IPS DF 19.7 (cell line): ENCODE data around the gene HDAC4.

Experiments used
- DNase-seq: peaks from one replicate; pipeline ENCODE4 v3.0.0-alpha.2; 2013; ENCODE audit warnings: low read depth, low spot score

HDAC4 gene

GRCh38 chr2:239203443-239204135 lies 197.2 kb downstream of the HDAC4 start:
- DNase-seq, result no peak

DNA sequence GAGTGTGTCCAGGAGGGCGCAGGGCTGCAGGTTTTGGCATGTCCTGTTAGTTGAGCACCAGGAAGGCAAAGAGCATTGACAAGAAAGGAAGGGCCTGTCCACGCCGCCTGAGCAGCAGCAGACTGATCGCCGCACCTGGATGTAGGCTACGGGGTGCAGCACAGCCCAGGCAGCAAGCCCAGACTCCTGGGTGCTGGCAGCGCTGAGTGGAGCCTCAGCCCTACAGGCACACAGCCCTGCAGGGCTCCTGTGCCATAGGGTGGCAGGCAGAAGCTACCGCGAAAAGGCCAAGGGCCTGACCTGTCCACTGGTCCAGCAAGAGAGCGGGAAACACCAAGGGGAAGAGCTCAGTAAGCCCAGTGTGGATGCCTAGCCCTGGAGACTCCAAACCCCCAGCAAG lies 198.0 kb downstream of the HDAC4 start:
- DNase-seq, result no peak

- DNase-seq, result no peak
Measured at GRCh38 chr2:239202343-239202742, 198.5 kb downstream of the HDAC4 start.

- DNase-seq, result no peak
Measured at GRCh38 chr2:239201884-239202283, 198.9 kb downstream of the HDAC4 start.

DNA sequence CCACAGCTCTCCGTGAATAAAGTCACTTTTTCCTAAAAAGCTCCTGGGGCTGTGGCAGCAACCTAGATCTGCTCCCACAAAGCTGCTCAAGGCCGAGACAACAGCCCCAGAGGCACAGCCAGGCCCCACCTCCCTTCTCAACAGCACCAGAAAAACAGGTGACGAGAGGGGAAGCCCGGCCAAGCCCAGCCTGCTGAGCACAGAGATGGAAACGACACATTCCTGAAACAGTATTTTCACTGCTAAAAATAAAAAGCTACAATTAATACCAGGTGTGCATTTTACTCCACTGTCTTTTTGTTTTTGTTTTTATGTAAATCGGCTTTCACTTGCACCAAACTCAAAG lies 199.3 kb downstream of the HDAC4 start:
- DNase-seq, result no peak

DNA sequence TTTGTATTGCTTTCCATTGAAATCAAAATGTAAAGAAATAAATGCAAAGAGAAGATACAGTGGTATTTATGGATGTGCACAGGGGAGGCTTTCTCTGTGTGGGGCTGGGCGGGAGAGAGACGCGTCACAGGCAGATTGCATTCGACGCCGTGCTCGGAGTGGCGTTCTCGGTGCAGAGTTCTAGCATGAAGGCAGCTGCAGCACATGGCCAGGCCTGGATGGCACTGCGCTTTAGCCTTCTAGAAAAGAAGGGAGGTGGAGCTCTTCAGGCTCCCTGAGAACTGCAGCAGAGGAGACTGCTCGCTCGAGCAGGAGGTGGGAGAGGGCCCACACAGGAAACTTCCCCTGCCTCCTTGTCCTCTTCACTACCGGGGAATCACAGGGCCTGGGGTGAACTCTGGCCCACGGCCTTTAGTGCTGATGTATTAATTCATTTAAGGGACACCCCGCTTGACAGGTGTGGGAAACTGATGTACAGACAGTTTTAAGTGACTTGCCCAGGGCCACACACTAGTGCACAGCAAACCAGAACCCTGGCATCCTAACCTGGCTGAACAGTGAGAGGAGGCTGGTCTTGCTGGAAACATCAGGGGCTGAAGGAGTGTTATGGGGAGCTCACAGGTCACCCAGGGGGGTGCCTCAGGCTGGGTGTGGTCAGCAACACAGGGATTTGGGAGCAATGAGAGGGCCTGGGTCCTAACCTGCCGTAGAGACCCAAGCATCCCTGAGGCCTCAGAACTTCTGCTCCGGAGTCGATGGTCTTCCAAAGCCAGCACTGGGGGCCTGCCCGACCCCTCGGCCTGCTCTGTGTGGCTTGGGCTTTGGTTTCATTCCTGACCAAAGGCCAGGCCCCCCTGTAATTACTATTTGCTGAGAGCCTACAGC lies 199.9 kb downstream of the HDAC4 start:
- DNase-seq, result no peak

DNA sequence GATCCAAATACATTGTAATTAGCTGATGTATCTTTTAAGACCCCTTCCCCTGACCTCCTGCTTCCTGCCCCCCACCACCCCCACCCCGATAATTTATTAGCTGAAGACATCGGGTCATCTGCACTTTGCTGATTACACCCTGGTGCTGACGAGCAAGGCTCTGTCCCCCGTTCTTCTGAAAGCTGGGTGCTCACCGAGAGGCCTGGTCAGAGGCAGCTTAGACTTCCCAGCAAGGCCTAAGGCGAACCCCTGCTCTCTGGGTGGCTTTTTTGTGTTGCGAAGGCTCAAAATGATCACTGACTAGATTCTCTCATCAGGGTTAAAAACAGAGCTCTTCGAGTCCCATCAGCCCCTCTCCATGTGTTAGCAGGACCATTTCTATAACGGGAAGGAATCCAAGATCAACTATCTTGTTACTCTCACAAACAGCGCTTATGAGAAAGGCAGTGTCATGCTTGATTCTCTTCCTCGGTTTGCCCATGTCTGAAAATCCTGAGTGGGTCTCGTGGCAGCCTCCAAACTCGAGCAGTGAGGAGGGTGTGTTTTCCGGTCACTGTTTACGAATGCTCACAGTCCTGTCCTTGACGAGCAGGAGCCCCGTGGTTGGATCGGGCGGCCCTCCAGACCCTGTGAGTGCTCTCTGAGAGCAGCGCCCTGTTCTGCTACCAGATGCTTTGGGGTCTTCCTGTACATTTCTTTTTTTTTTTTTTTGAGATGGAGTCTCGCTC lies 201.6 kb downstream of the HDAC4 start:
- DNase-seq, result no peak

DNA sequence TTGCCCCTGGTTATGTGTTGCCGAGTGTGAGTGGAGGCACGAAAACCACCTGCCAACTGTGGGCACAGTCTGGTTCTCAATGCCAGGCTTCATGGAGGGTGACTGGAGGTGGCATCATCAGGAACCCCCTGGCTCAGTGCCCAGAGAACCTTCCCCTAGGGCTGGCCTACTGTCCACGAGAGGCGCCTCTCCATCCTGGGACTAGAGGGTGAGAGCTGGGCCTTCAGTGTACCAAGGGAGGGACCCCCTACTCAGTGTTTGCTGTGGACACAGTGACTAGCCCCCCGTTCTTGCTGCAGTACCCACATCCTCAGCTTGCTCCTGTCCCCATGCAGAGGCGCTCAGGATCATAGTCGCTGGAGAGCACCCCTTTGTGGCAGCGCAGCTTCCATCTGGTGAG lies 202.6 kb downstream of the HDAC4 start:
- DNase-seq, result no peak

DNA sequence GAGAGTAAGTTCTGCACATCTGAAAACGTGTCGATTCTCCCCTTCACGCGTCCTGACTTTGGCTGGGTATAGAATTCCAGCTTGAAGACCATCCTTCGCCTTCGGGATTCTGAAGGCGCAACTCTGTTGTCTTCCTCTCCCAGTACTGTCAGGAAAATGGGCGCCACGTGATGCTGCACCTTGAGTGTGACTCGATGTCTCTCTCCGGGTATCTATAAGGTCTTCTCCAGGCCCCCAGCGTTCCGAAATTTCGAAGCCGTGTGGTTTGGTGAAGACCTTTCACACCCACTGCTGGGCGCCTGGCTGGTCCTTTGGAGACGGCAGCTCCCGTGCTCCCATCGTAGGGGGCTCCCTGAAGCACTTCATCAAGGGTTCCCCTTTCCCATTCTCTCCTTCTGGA lies 203.7 kb downstream of the HDAC4 start:
- no peak for DNase-seq

GRCh38 chr2:239196474-239197021 lies 204.3 kb downstream of the HDAC4 start:
- DNase-seq, result no peak

DNA sequence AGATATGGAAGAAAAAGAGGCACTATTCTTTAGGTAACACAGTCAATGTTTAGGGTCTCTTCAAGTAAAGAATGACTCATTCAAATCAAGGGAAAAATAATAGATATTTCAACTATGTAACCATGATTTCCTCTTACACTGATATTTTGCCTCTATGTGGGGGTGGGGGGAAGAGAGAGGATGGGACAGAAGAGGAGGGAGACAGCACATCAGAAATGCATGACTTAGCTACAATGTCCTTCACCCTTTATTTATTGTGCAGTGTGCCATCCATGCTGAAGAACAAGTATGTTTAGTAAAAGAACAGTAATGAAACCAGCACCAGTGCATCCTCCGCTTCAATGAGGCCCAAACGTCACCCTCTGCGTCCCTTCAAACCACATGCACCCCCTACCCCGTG lies 204.8 kb downstream of the HDAC4 start:
- DNase-seq, result no peak

- no peak for DNase-seq
Measured at GRCh38 chr2:239195318-239195871, 205.4 kb downstream of the HDAC4 start.

DNA sequence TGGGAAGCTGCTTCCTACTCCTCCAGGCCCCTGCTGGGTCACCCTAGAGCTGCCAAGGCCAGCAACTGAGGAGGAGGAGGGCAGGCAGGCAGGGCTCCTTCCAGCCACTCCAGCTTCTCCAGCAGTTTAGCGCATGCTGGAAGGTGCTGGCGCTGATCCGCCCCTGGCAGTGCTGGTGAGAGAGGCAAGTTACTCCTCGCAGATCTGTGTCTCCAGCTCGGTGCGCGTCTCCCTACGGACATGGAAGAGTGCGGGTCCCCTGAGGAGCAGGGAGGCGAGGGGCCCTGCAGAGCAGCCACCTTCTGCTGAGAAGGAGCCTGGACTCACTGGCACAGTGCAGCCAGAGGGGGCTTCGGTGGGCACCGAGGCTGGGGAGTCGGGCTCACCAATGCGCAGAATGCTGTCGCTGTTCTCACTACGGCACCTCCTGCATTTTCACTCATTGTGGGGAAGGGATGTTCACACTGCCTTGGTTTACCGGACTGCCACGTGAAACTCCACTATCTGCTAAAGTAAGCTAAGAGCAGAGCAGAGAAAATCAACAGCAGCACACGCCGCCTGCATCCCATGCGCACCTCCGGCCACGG lies 206.0 kb downstream of the HDAC4 start:
- DNase-seq, result no peak

GRCh38 chr2:239193925-239194677 lies 206.7 kb downstream of the HDAC4 start:
- DNase-seq, result no peak

DNA sequence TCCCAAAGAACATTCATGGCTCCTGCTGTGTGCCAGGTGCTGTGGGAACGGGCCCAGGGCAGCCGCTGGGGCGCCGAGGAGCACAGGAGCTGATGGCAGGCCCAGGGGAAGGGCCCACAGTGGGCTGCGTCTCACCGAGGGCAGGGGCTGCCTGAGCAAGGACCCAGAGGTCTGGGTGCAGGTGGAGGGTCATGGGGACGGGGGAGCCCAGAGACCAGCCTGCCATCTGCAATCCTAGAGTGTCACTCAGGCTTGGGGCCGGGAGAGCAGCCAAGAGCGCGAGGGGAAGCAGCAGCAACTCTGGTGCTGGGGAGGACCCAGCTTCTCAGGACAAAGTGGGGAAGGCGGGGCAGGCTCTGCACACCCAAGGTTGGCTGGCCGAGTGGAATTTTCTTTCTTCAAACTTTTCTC lies 207.4 kb downstream of the HDAC4 start:
- no peak for DNase-seq

GRCh38 chr2:239192975-239193374 lies 207.8 kb downstream of the HDAC4 start:
- DNase-seq, result no peak

DNA sequence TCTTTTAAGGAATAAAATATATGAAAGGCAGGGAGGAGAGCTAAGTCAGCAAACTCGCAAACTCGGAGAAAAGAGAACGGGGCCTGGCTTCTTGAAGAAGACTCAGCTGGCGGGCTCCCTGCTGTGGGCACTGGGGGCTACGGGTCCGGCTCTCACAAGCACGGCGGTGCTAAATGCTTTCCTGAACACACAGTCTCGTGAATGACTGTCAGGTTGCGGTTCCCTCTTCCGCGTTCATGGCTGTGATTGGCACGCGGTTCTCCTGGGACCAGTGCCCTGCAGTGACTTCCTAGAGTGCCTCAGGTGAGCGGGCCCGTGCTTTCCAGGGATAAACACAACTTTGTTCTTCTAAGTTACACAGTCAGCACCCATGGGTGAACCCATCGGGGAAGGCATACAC lies 208.4 kb downstream of the HDAC4 start:
- DNase-seq, result no peak

GRCh38 chr2:239190921-239191885 lies 209.6 kb downstream of the HDAC4 start:
- DNase-seq, result no peak

DNA sequence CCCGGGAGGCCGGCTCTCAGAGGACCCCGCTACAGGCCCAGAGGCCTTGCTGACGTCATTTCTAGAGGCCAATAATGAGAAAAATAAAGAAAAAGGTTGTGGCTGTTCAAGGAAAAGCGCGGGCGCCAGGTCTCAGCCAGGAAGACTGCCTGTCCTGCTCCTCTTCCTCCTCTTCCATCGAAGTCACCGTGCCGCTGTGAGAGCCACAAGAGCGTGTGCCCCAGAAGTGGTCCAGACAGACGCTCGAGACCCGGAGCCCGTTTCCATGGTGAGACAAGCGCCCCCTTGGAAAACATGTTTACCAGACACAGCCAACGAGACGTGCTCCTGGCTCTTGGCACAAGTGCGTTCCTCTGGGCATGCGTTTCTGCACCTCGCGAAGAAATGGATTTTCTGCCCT lies 210.5 kb downstream of the HDAC4 start:
- no peak for DNase-seq

GRCh38 chr2:239189711-239190131 lies 211.1 kb downstream of the HDAC4 start:
- no peak for DNase-seq
